HUES64 (cell line): ENCODE data around the gene OPA3.

ENCODE experiments used
- H3K27ac ChIP-seq: 2 replicates; pipeline ENCODE4 v1.7.0; 2013; ENCODE audit warnings: low read depth, low read length, inconsistent platforms
- H3K27me3 ChIP-seq: 2 replicates; pipeline ENCODE4 v1.6.1; 2013; ENCODE audit warnings: mild to moderate bottlenecking, low read length; ENCODE audit not compliant: insufficient read depth
- H3K36me3 ChIP-seq: 2 replicates; pipeline ENCODE4 v1.6.1; 2013; ENCODE audit warnings: mild to moderate bottlenecking, low read length; ENCODE audit not compliant: insufficient read depth
- H3K4me1 ChIP-seq: 2 replicates; pipeline ENCODE4 v1.6.1; 2013; ENCODE audit warnings: mild to moderate bottlenecking, low read length, moderate library complexity; ENCODE audit not compliant: insufficient read depth
- H3K4me3 ChIP-seq: 2 replicates; pipeline ENCODE4 v1.5.1; 2013; ENCODE audit warnings: mild to moderate bottlenecking, low read length, moderate library complexity
- H3K9ac ChIP-seq: 2 replicates; pipeline ENCODE4 v1.6.1; 2013; ENCODE audit warnings: mild to moderate bottlenecking, low read depth, low read length
- H3K9me3 ChIP-seq: 2 replicates; pipeline ENCODE4 v1.6.1; 2013; ENCODE audit warnings: low read depth, low read length; ENCODE audit not compliant: insufficient read depth
- WGBS: fragments of 150-250, 120-280 bp; methylation state at CpG from one replicate; pipeline ENCODE4 v1.1.7; 2013; ENCODE audit warnings: missing lambda C conversion rate; 5-methylcytosine and 5-hydroxymethylcytosine counted together

Gene OPA3

GRCh38 chr19:45529420-45529785 lies 55.2 kb downstream of the OPA3 start:
- H3K4me3 ChIP-seq, result peak overlapping the region; percentile 50; the same call in 1 of the 2 replicates
- peak overlapping the region; percentile 34; the same call in 1 of the 2 replicates for H3K27ac ChIP-seq
- H3K36me3 ChIP-seq, result peaks cover 29% of the 10 kb centered on the region
- 0 out of 2 replicates have a peak, but pooled peaks cover 8% of the 10 kb centered on the region for H3K9me3 ChIP-seq
- 97% methylated on average over 13 of the region's 14 CpGs for WGBS
- no peaks in the 10 kb centered on the region for H3K4me1 ChIP-seq
- no peaks in the 10 kb centered on the region for H3K27me3 ChIP-seq
- H3K9ac ChIP-seq, result no peak overlapping the region

GRCh38 chr19:45528744-45529419 lies 55.7 kb downstream of the OPA3 start:
- Histone ChIP-seq H3K4me3 (peak overlapping the region; percentile 50), H3K27me3 (no peaks in the 10 kb centered on the region), H3K9me3 (0 out of 2 replicates have a peak, but pooled peaks cover 8% of the 10 kb centered on the region), H3K9ac (no peak overlapping the region), H3K4me1 (no peaks in the 10 kb centered on the region), H3K36me3 (peaks cover 34% of the 10 kb centered on the region), H3K27ac (peak overlapping the region; percentile 34; the same call in 1 of the 2 replicates)
- WGBS, result 92% methylated on average over 49 of the region's 49 CpGs

- Histone ChIP-seq H3K4me1 (no peaks in the 10 kb centered on the region), H3K9me3 (0 out of 2 replicates have a peak, but pooled peaks cover 8% of the 10 kb centered on the region), H3K9ac (no peak overlapping the region), H3K27ac (peak overlapping the region; percentile 16; the same call in 1 of the 2 replicates), H3K4me3 (peak overlapping the region; percentile 50), H3K27me3 (no peaks in the 10 kb centered on the region), H3K36me3 (peaks cover 35% of the 10 kb centered on the region)
- WGBS, result 82% methylated on average over 16 of the region's 17 CpGs
Measured at GRCh38 chr19:45528149-45528743, 56.4 kb downstream of the OPA3 start.

- Histone ChIP-seq H3K4me1 (no peaks in the 10 kb centered on the region), H3K36me3 (peaks cover 38% of the 10 kb centered on the region), H3K27me3 (no peaks in the 10 kb centered on the region), H3K4me3 (peak overlapping the region; percentile 50), H3K9me3 (0 out of 2 replicates have a peak, but pooled peaks cover 8% of the 10 kb centered on the region), H3K27ac (peak overlapping the region; percentile 16; the same call in 1 of the 2 replicates), H3K9ac (no peak overlapping the region)
- 91% methylated on average over 15 of the region's 15 CpGs for WGBS
Measured at GRCh38 chr19:45527731-45528130, 56.9 kb downstream of the OPA3 start.

- Histone ChIP-seq H3K36me3 (peaks cover 43% of the 10 kb centered on the region), H3K9me3 (0 out of 2 replicates have a peak, but pooled peaks cover 8% of the 10 kb centered on the region), H3K9ac (no peak overlapping the region), H3K27me3 (no peaks in the 10 kb centered on the region), H3K4me3 (no peak overlapping the region), H3K27ac (no peak overlapping the region), H3K4me1 (no peaks in the 10 kb centered on the region)
- WGBS, result 94% methylated on average over 4 of the region's 4 CpGs
Measured at GRCh38 chr19:45526971-45527370, 57.6 kb downstream of the OPA3 start.

GRCh38 chr19:45526143-45526542 lies 58.5 kb downstream of the OPA3 start:
- H3K36me3 ChIP-seq, result peaks cover 49% of the 10 kb centered on the region
- H3K4me1 ChIP-seq, result no peaks in the 10 kb centered on the region

GRCh38 chr19:45524575-45525129 lies 60.0 kb downstream of the OPA3 start:
- Histone ChIP-seq H3K4me1 (no peaks in the 10 kb centered on the region), H3K9ac (no peak overlapping the region), H3K27ac (no peak overlapping the region), H3K36me3 (peaks cover 60% of the 10 kb centered on the region), H3K27me3 (no peaks in the 10 kb centered on the region), H3K4me3 (no peak overlapping the region), H3K9me3 (no peaks in the 10 kb centered on the region)
- 97% methylated on average over 15 of the region's 15 CpGs for WGBS

More at GRCh38 chr19:45526143-45526542, 58.5 kb downstream of the OPA3 start:
- no peak overlapping the region for H3K9ac ChIP-seq
- 87% methylated on average over 8 of the region's 9 CpGs for WGBS
- 0 out of 2 replicates have a peak, but pooled peaks cover 2% of the 10 kb centered on the region for H3K9me3 ChIP-seq
- H3K27me3 ChIP-seq, result no peaks in the 10 kb centered on the region
- H3K27ac ChIP-seq, result no peak overlapping the region
- H3K4me3 ChIP-seq, result no peak overlapping the region

GRCh38 chr19:45523642-45524256 lies 60.9 kb downstream of the OPA3 start:
- Histone ChIP-seq H3K9ac (no peak overlapping the region), H3K27ac (no peak overlapping the region), H3K4me1 (no peaks in the 10 kb centered on the region), H3K4me3 (no peak overlapping the region), H3K36me3 (peaks cover 64% of the 10 kb centered on the region), H3K27me3 (no peaks in the 10 kb centered on the region), H3K9me3 (no peaks in the 10 kb centered on the region)
- WGBS, result 73% methylated on average over 9 of the region's 9 CpGs

- no peak overlapping the region for H3K27ac ChIP-seq
- no peaks in the 10 kb centered on the region for H3K27me3 ChIP-seq
- H3K9ac ChIP-seq, result no peak overlapping the region
- WGBS, result 91% methylated on average over 22 of the region's 24 CpGs
- H3K36me3 ChIP-seq, result peaks cover 73% of the 10 kb centered on the region
- no peaks in the 10 kb centered on the region for H3K4me1 ChIP-seq
- H3K4me3 ChIP-seq, result no peak overlapping the region
- no peaks in the 10 kb centered on the region for H3K9me3 ChIP-seq
Measured at GRCh38 chr19:45522010-45522941, 62.3 kb downstream of the OPA3 start.

GRCh38 chr19:45518469-45518826 lies 66.2 kb downstream of the OPA3 start:
- H3K9me3 ChIP-seq, result no peaks in the 10 kb centered on the region
- no peaks in the 10 kb centered on the region for H3K27me3 ChIP-seq
- H3K4me1 ChIP-seq, result no peaks in the 10 kb centered on the region
- H3K4me3 ChIP-seq, result no peak overlapping the region
- no peak overlapping the region for H3K9ac ChIP-seq
- WGBS, result 95% methylated on average over 7 of the region's 7 CpGs
- peaks cover 56% of the 10 kb centered on the region for H3K36me3 ChIP-seq
- H3K27ac ChIP-seq, result no peak overlapping the region
